PFSK-1 (cell line): Measurements from ENCODE around the gene TPH1.

Experiments used
- FOXP2 ChIP-seq: optimal IDR thresholded peaks from 2 replicates; pipeline ENCODE3; 2011; ENCODE audit warnings: borderline replicate concordance, control low read depth, inconsistent platforms; ENCODE audit not compliant: insufficient read depth; ENCODE audit errors: extremely low read length, extremely low read depth
- POLR2AphosphoS5 ChIP-seq: IDR thresholded peaks from 2 replicates; pipeline ENCODE4 v1.6.1; 2012; ENCODE audit warnings: low read depth, mild to moderate bottlenecking, control low read depth, low read length, moderate library complexity
- SIN3A ChIP-seq: IDR thresholded peaks from 2 replicates; pipeline ENCODE4 v1.6.1; 2012; ENCODE audit warnings: mild to moderate bottlenecking, low read length, moderate library complexity, borderline replicate concordance; ENCODE audit not compliant: insufficient read depth
- TAF1 ChIP-seq: IDR thresholded peaks from 2 replicates; pipeline ENCODE4 v1.6.1; 2012; ENCODE audit warnings: low read length, control low read depth, borderline replicate concordance; ENCODE audit not compliant: insufficient read depth
- TF ChIP-seq, protein P1 (sequence below), 2 experiments: IDR thresholded peaks; 2 replicates each; pipeline versions ENCODE4 v1.6.1 to v1.8.0; 2011 to 2012; ENCODE audit warnings: low read depth in 2 of 2, low read length in 2 of 2, control low read depth in 1 of 2, inconsistent platforms in 1 of 2, mild to moderate bottlenecking in 1 of 2, moderate library complexity in 1 of 2; ENCODE audit not compliant: insufficient read depth in 1 of 2

TPH1 gene

DNA sequence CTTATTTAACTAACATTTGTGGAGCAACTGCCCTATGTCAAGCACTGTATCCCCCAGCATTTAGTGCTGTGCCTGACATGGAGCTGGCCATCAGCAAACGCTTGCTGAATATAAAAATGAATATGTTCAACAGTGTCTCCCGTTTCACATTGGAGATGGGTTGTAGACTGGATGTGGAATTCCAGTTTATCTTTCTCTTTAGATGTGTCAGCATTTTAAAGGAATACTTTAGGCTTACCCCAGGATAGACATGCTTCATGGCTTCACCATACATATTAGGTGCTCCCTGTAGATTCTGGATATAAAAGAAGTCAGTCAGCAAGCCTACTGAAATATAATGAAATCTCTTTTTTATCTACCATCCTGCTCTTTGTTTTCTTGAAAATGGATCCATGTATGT, 21.3 kb upstream of the TPH1 start:
- TF ChIP-seq SIN3A (no peak), FOXP2 (no peak), TAF1 (no peak), POLR2AphosphoS5 (no peak)
- TF ChIP-seq, protein P1, sequence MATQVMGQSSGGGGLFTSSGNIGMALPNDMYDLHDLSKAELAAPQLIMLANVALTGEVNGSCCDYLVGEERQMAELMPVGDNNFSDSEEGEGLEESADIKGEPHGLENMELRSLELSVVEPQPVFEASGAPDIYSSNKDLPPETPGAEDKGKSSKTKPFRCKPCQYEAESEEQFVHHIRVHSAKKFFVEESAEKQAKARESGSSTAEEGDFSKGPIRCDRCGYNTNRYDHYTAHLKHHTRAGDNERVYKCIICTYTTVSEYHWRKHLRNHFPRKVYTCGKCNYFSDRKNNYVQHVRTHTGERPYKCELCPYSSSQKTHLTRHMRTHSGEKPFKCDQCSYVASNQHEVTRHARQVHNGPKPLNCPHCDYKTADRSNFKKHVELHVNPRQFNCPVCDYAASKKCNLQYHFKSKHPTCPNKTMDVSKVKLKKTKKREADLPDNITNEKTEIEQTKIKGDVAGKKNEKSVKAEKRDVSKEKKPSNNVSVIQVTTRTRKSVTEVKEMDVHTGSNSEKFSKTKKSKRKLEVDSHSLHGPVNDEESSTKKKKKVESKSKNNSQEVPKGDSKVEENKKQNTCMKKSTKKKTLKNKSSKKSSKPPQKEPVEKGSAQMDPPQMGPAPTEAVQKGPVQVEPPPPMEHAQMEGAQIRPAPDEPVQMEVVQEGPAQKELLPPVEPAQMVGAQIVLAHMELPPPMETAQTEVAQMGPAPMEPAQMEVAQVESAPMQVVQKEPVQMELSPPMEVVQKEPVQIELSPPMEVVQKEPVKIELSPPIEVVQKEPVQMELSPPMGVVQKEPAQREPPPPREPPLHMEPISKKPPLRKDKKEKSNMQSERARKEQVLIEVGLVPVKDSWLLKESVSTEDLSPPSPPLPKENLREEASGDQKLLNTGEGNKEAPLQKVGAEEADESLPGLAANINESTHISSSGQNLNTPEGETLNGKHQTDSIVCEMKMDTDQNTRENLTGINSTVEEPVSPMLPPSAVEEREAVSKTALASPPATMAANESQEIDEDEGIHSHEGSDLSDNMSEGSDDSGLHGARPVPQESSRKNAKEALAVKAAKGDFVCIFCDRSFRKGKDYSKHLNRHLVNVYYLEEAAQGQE (IDR thresholded peaks at IDR 0.05; ENCODE audit: insufficient read depth in 1 of 2, low read depth in 2 of 2, low read length in 2 of 2), result no peak

DNA sequence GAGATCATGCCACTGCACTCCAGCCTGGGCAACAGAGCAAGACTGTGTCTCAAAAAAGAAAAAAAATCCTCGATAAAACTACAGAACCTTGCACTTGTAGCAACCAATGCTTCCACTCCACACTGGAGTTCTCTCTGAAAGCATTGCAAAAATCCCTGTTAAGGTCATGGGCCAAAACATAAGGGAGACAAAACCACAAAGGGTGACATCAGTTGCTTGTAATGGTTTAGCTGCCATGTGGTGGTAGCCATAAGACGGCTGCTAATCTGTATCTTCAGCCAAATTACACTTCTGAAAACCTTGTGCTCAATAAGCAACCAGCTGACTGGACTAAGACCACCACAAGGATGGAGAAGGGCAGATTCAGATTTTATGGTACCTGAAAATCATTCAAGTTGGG, 20.6 kb upstream of the TPH1 start:
- TF ChIP-seq FOXP2, result no peak
- TF ChIP-seq, protein P1 (IDR thresholded peaks at IDR 0.05; ENCODE audit: insufficient read depth in 1 of 2, low read depth in 2 of 2, low read length in 2 of 2), result no peak
- no peak for TF ChIP-seq POLR2AphosphoS5
- TF ChIP-seq SIN3A, result no peak
- TF ChIP-seq TAF1, result no peak

DNA sequence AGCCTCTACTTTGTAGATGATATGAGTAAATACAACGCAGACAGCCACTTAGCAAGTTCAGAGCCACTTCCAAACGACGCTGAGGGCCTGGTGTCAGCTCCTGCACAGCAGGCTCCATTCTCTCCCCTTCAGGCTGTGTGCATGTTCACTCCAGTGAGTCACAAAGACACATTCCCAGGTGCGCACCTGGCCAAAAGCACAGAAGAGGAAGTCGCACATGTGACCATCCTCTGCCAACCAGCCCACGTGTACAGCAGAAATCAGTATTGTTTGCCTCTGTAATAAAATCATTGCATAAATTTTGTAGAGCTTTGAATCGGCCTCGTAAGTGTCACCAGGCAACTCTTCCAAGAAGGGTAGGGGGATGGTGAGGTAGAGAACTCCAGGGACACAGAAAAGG, 19.5 kb upstream of the TPH1 start:
- TF ChIP-seq, protein P1 (IDR thresholded peaks at IDR 0.05; ENCODE audit: insufficient read depth in 1 of 2, low read depth in 2 of 2, low read length in 2 of 2), result no peak
- no peak for TF ChIP-seq POLR2AphosphoS5
- TF ChIP-seq TAF1, result no peak
- no peak for TF ChIP-seq SIN3A
- TF ChIP-seq FOXP2, result no peak

DNA sequence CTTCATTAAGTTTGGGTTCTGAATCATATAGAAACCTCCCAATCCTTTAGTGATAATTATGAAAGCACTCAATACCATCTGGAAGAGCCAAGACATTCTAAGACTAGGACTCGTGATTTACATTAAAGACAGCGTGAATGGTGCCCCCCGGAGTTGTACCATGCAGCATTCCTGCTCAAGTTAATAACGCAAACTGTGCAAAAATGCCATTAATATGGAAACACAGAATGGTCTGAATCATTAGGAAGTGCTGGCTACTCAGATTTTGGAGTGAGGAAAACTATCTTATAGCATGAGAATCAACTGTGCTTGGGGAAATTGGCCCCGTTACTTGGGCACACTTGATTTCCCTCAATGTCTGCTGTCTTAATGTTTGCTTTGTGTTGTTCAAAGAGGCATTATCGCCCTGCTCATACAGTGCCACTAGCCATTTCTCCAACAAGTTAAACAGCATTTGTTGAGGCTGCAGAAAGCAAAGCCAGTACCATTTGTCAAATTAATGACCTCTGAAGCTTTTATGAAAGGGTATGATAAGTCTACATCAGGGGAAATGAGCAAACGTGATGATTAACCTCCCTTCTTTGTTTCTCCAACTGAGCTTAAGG, 18.5 kb upstream of the TPH1 start:
- no peak for TF ChIP-seq POLR2AphosphoS5
- no peak for TF ChIP-seq FOXP2
- TF ChIP-seq, protein P1 (IDR thresholded peaks at IDR 0.05; ENCODE audit: insufficient read depth in 1 of 2, low read depth in 2 of 2, low read length in 2 of 2), result no peak
- no peak for TF ChIP-seq TAF1
- no peak for TF ChIP-seq SIN3A

DNA sequence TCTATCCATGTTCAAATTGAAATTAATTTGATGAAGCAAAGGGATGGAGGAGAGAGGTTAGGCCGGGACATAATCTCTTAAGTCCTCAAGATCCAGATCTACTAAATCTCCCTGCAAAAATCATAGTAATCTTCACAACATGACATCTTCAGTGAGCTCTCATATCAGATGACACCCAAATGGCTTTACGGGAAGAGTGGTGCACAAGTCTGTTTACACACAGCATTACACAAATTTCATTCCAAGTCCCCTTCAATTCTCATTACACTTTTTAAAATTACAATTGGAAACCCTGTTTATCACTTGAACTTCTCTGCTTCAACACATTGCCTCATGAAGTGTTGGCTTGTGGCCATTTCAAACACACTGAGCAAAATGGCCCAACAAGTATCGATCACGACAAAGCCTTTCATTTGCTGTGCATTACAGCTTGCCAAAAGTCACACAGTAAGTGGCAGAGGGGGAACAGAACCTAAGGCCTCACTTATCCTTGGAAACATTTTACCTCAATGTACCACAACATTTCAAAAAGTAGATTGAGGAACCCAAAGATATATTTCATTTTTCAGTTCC, 17.9 kb upstream of the TPH1 start:
- TF ChIP-seq, protein P1 (IDR thresholded peaks at IDR 0.05; ENCODE audit: insufficient read depth in 1 of 2, low read depth in 2 of 2, low read length in 2 of 2), result no peak
- TF ChIP-seq POLR2AphosphoS5 (no peak), FOXP2 (no peak), TAF1 (no peak), SIN3A (no peak)
